H1 (cell line): Measurements from ENCODE around the gene BEST1.

ENCODE experiments used
- MAX ChIP-seq: IDR thresholded peaks from 2 replicates; pipeline ENCODE4 v1.6.1; 2012; ENCODE audit warnings: inconsistent platforms
- SP1 ChIP-seq: IDR thresholded peaks from 2 replicates; pipeline ENCODE4 v1.6.1; 2011; ENCODE audit warnings: low read depth, low read length

GRCh38 chr11:61954851-61955421 is 4.8 kb downstream of the BEST1 start:
- TF ChIP-seq SP1, result no peak
- peak; percentile 49; the same call in 1 of the 2 replicates for TF ChIP-seq MAX
